ACHN (cell line): ENCODE measurements around the gene STARD4.

Experiments used
- DNase-seq: peaks from one replicate; pipeline ENCODE4 v3.0.0-alpha.2; 2015
- in situ Hi-C: cut with HindIII; loops from 2 replicates; pipeline ENCODE4 v1.10.0; 2017; ENCODE audit warnings: low sequenced_read_pairs, low pct_ligation_motif_present, low pct_unique_long_range_greater_than_20kb

Gene STARD4

GRCh38 chr5:111512375-111513130 is at the start of gene STARD4:
Gene STARD4 (minus strand): TSS chr5:111512535. CDS start chr5:111507433, 5,102 bp downstream.
- peak; percentile 94 for DNase-seq
- in situ Hi-C loops: no loop called here

GRCh38 chr5:111559680-111560079 is 47.3 kb upstream of the STARD4 start:
- no peak for DNase-seq
- in situ Hi-C loops: no loop called here

GRCh38 chr5:111557686-111558085 is 45.4 kb upstream of the STARD4 start:
- in situ Hi-C loops: no loop called here
- no peak for DNase-seq

- DNase-seq: no peak
- in situ Hi-C loops: no loop called here
These were observed 44.8 kb upstream of the STARD4 start for GRCh38 chr5:111557111-111557510.

GRCh38 chr5:111556501-111556900 is 44.2 kb upstream of the STARD4 start:
- no peak for DNase-seq
- in situ Hi-C loops: no loop called here

- DNase-seq: no peak
- in situ Hi-C loops: no loop called here
These were observed 43.4 kb upstream of the STARD4 start for GRCh38 chr5:111555760-111556159.

- in situ Hi-C loops: no loop called here
- no peak for DNase-seq
These were observed 41.5 kb upstream of the STARD4 start for GRCh38 chr5:111553868-111554267.

GRCh38 chr5:111552896-111553295 is 40.6 kb upstream of the STARD4 start:
- no peak for DNase-seq
- in situ Hi-C loops: no loop called here

GRCh38 chr5:111552492-111552891 is 40.2 kb upstream of the STARD4 start:
- DNase-seq: no peak
- in situ Hi-C loops: no loop called here

- in situ Hi-C loops: no loop called here
- no peak for DNase-seq
These were observed 39.4 kb upstream of the STARD4 start for GRCh38 chr5:111551569-111552275.

GRCh38 chr5:111551161-111551560 is 38.8 kb upstream of the STARD4 start:
- no peak for DNase-seq
- in situ Hi-C loops: no loop called here

- peak; percentile 76 for DNase-seq
- in situ Hi-C loops: no loop called here
These were observed 38.1 kb upstream of the STARD4 start for GRCh38 chr5:111550282-111551020.

- in situ Hi-C loops: no loop called here
- no peak for DNase-seq
These were observed 36.8 kb upstream of the STARD4 start for GRCh38 chr5:111548992-111549649.

GRCh38 chr5:111548348-111548950 is 36.1 kb upstream of the STARD4 start:
- in situ Hi-C loops: no loop called here
- DNase-seq: no peak

GRCh38 chr5:111545031-111545430 is 32.7 kb upstream of the STARD4 start:
- no peak for DNase-seq
- in situ Hi-C loops: no loop called here

- in situ Hi-C loops: no loop called here
- no peak for DNase-seq
These were observed 25.0 kb upstream of the STARD4 start for GRCh38 chr5:111537141-111538024.

- DNase-seq: no peak
- in situ Hi-C loops: no loop called here
These were observed 23.7 kb upstream of the STARD4 start for GRCh38 chr5:111535879-111536549.
